SK-N-SH (cell line): Measurements from ENCODE around the gene SLC22A13. TPM values are rescaled to one million over a fixed set of nuclear protein-coding genes. Genes with fewer than 3 reads are reported as not detected.

Experiments
- CTCF ChIP-seq: fragments of 200-600 bp; sonication (generic); IDR thresholded peaks from 2 replicates; pipeline ENCODE4 v1.6.1; 2017; ENCODE audit warnings: antibody characterized with exemption, mild to moderate bottlenecking, moderate library complexity
- EP300 ChIP-seq, 2 experiments: IDR thresholded peaks; 2 replicates each; pipeline versions ENCODE4 v1.4.0 to v1.6.1; 2012; ENCODE audit warnings: borderline replicate concordance in 1 of 2, low read depth in 1 of 2, low read length in 1 of 2
- FOSL2 ChIP-seq: IDR thresholded peaks from 2 replicates; pipeline ENCODE4 v1.4.0; 2012; ENCODE audit warnings: low read depth, mild to moderate bottlenecking, moderate library complexity, borderline replicate concordance
- FOXM1 ChIP-seq: IDR thresholded peaks from 2 replicates; pipeline ENCODE4 v1.4.0; 2012; ENCODE audit warnings: low read depth, mild to moderate bottlenecking
- GABPA ChIP-seq: IDR thresholded peaks from 2 replicates; pipeline ENCODE4 v1.4.0; 2012; ENCODE audit warnings: low read depth, mild to moderate bottlenecking
- GATA2 ChIP-seq: sonication (generic); formaldehyde crosslinking; IDR thresholded peaks from 2 replicates; pipeline ENCODE4 v1.5.0; 2020; ENCODE audit warnings: mild to moderate bottlenecking, missing genetic modification reagents
- MEF2A ChIP-seq: IDR thresholded peaks from 2 replicates; pipeline ENCODE4 v1.4.0; 2012; ENCODE audit warnings: low read depth, borderline replicate concordance
- NFIC ChIP-seq: IDR thresholded peaks from 2 replicates; pipeline ENCODE4 v1.4.0; 2012; ENCODE audit warnings: borderline replicate concordance
- RCOR1 ChIP-seq: fragments of 150-350 bp; IDR thresholded peaks from 2 replicates; pipeline ENCODE4 v1.6.1; 2017; ENCODE audit warnings: antibody characterized with exemption, low read length
- RFX5 ChIP-seq: IDR thresholded peaks from 2 replicates; pipeline ENCODE4 v1.6.1; 2012; ENCODE audit warnings: mild to moderate bottlenecking, improper control_type of control experiment, low read length
- RXRA ChIP-seq: IDR thresholded peaks from 2 replicates; pipeline ENCODE4 v1.4.0; 2012; ENCODE audit warnings: low read depth, mild to moderate bottlenecking, borderline replicate concordance
- SIN3A ChIP-seq: IDR thresholded peaks from 2 replicates; pipeline ENCODE4 v1.6.1; 2012; ENCODE audit warnings: low read depth, mild to moderate bottlenecking, low read length, moderate library complexity, borderline replicate concordance
- TAF1 ChIP-seq: IDR thresholded peaks from 2 replicates; pipeline ENCODE4 v1.6.1; 2012; ENCODE audit warnings: low read depth, mild to moderate bottlenecking, low read length, moderate library complexity, borderline replicate concordance
- YY1 ChIP-seq: IDR thresholded peaks from 2 replicates; pipeline ENCODE4 v1.4.0; 2012; ENCODE audit warnings: low read depth, mild to moderate bottlenecking
- ZBTB33 ChIP-seq: IDR thresholded peaks from 2 replicates; pipeline ENCODE4 v1.4.0; 2012; ENCODE audit warnings: low read depth, borderline replicate concordance
- polyA plus RNA-seq, 3 experiments: library from polyadenylated mRNA; depleted of rRNA; stranded (reverse); fragments of >200 nt; gene quantifications; 2 replicates each; pipeline ENCODE4 v1.2.3, GENCODE V29; 2012
- TF ChIP-seq, protein P1 (sequence below): IDR thresholded peaks from 2 replicates; pipeline ENCODE4 v1.6.1; 2012; ENCODE audit warnings: mild to moderate bottlenecking, low read depth, low read length, moderate library complexity
- TF ChIP-seq, protein P2 (sequence below): IDR thresholded peaks from 2 replicates; pipeline ENCODE4 v1.4.0; 2012; ENCODE audit warnings: low read depth
- TF ChIP-seq, protein P3 (sequence below): IDR thresholded peaks from 2 replicates; pipeline ENCODE4 v1.4.0; 2012; ENCODE audit warnings: low read depth, borderline replicate concordance

Gene SLC22A13
- polyA plus RNA-seq, 1 of the 3 experiments (the other 2 are of a cell fraction) = 0.08 TPM

DNA sequence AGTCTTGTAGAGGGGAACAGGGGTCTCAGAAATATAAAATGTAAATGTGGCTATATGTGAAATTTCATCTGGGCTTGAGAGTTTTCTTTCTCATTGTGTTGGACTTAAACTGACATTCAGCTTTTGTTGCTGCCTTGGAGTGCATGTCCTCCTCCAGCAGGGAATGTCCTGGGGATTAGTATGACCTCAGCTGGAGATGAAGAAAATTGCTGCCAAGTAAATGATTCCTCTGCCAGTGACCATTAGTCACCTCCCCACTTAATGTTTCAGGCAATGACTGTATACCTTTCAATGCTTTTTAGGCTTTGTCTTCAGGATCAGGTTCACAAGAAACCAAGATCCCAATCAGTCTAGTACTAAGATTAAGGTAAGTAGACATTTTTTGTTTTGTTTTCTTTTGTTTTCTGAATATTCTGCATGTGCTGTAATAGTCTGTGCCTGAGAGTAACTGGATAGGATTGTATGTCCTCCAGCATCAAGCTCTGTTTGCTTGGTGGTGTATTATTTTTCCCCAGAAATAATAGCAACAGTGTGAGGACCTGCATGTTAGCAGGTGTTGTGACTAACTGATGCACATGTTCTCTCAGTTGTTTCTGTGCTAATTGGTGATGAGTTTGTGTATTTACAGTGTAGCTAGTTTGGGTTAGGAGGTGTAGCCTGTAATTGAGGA is 18.1 kb upstream of the SLC22A13 start (continued):
- no peak for TF ChIP-seq RFX5
- TF ChIP-seq, protein P1, sequence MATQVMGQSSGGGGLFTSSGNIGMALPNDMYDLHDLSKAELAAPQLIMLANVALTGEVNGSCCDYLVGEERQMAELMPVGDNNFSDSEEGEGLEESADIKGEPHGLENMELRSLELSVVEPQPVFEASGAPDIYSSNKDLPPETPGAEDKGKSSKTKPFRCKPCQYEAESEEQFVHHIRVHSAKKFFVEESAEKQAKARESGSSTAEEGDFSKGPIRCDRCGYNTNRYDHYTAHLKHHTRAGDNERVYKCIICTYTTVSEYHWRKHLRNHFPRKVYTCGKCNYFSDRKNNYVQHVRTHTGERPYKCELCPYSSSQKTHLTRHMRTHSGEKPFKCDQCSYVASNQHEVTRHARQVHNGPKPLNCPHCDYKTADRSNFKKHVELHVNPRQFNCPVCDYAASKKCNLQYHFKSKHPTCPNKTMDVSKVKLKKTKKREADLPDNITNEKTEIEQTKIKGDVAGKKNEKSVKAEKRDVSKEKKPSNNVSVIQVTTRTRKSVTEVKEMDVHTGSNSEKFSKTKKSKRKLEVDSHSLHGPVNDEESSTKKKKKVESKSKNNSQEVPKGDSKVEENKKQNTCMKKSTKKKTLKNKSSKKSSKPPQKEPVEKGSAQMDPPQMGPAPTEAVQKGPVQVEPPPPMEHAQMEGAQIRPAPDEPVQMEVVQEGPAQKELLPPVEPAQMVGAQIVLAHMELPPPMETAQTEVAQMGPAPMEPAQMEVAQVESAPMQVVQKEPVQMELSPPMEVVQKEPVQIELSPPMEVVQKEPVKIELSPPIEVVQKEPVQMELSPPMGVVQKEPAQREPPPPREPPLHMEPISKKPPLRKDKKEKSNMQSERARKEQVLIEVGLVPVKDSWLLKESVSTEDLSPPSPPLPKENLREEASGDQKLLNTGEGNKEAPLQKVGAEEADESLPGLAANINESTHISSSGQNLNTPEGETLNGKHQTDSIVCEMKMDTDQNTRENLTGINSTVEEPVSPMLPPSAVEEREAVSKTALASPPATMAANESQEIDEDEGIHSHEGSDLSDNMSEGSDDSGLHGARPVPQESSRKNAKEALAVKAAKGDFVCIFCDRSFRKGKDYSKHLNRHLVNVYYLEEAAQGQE = no peak
- no peak for TF ChIP-seq FOXM1
- TF ChIP-seq TAF1 = no peak
- TF ChIP-seq RXRA = no peak
- TF ChIP-seq EP300 (IDR thresholded peaks at IDR 0.05; ENCODE audit: borderline replicate concordance in 1 of 2, low read depth in 1 of 2, low read length in 1 of 2) = peak in 1 of 2 experiments; percentile 14; a peak in 1 of 4 replicates
- TF ChIP-seq NFIC = peak; percentile 77
- TF ChIP-seq SIN3A = no peak
- TF ChIP-seq, protein P2, sequence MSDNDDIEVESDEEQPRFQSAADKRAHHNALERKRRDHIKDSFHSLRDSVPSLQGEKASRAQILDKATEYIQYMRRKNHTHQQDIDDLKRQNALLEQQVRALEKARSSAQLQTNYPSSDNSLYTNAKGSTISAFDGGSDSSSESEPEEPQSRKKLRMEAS = peak; percentile 60; the same call in 1 of the 2 replicates
- TF ChIP-seq GABPA = no peak
- TF ChIP-seq FOSL2 = peak; percentile 48; the same call in 1 of the 2 replicates
- TF ChIP-seq GATA2 = no peak
- TF ChIP-seq YY1 = no peak
- no peak for TF ChIP-seq ZBTB33
- TF ChIP-seq MEF2A = no peak
- TF ChIP-seq, protein P3, sequence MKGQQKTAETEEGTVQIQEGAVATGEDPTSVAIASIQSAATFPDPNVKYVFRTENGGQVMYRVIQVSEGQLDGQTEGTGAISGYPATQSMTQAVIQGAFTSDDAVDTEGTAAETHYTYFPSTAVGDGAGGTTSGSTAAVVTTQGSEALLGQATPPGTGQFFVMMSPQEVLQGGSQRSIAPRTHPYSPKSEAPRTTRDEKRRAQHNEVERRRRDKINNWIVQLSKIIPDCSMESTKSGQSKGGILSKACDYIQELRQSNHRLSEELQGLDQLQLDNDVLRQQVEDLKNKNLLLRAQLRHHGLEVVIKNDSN = no peak
- peak; percentile 53 for TF ChIP-seq CTCF
- TF ChIP-seq RCOR1 = no peak
